Prostate gland (tissue), 2 donors: ENCODE results near the gene TBX21.

Experiments
- POLR2A ChIP-seq: fragments of 450-650 bp; IDR thresholded peaks from one replicate; pipeline ENCODE4 v1.6.1; 2016; ENCODE audit warnings: antibody characterized with exemption, mild to moderate bottlenecking
- TF ChIP-seq, protein P1 (sequence below), 4 experiments: fragments of 200-600 bp in 2 of 4; fragments of 450-650 bp in 2 of 4; sonication (generic) in 2 of 4; IDR thresholded peaks; 1 replicate in 3 of 4; 2 replicates in 1 of 4; pipeline ENCODE4 v1.5.1; 2016 to 2019; ENCODE audit warnings: antibody characterized with exemption in 4 of 4, mild to moderate bottlenecking in 2 of 4, moderate library complexity in 2 of 4

- TF ChIP-seq, protein P1, sequence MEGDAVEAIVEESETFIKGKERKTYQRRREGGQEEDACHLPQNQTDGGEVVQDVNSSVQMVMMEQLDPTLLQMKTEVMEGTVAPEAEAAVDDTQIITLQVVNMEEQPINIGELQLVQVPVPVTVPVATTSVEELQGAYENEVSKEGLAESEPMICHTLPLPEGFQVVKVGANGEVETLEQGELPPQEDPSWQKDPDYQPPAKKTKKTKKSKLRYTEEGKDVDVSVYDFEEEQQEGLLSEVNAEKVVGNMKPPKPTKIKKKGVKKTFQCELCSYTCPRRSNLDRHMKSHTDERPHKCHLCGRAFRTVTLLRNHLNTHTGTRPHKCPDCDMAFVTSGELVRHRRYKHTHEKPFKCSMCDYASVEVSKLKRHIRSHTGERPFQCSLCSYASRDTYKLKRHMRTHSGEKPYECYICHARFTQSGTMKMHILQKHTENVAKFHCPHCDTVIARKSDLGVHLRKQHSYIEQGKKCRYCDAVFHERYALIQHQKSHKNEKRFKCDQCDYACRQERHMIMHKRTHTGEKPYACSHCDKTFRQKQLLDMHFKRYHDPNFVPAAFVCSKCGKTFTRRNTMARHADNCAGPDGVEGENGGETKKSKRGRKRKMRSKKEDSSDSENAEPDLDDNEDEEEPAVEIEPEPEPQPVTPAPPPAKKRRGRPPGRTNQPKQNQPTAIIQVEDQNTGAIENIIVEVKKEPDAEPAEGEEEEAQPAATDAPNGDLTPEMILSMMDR (IDR thresholded peaks at IDR 0.05): no peak
- TF ChIP-seq POLR2A: no peak
Observed at GRCh38 chr17:47690121-47690520, 42.9 kb upstream of the TBX21 start.
